ENCODE results near the gene APOD. TPM values are rescaled to one million over a fixed set of nuclear protein-coding genes. Genes with fewer than 3 reads are reported as not detected.
A peak's percentile ranks its signal among the peaks of the same experiment; 100 is the strongest.

The APOD gene
- total RNA-seq, 3 donors from 2014 or later (not counting 1 experiment from before 2014, with no cell fraction given), result not detected

DNA sequence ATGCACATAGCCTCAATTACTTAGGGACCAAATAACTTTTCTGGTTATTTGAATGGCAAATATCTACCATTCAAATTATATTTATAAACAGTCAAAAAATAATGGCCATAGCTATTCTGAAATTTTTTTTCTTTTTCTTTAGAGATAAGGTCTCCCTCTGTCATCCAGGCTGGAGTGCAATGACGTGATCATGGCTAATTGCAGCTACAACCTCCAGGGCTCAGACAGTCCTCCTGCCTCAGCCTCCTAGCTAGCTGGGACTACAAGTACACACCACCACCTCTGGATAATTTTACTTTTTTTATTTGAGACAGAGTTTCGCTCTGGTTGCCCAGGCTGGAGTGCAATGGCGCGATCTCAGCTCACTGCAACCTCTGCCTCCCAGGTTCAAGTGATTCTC lies 57.2 kb downstream of the APOD start:
- Mint-ChIP-seq H3K9me3 (no peaks in the 10 kb centered on the region), H3K4me3 (no peak overlapping the region), H3K27ac (no peak overlapping the region), H3K36me3 (no peaks in the 10 kb centered on the region), H3K4me1 (peaks cover 16 to 36% of the 10 kb centered on the region in 2 donors), H3K27me3 (ENCODE audit: low read depth in 2 of 2) (no peaks in the 10 kb centered on the region)
- TF ChIP-seq, protein P1, sequence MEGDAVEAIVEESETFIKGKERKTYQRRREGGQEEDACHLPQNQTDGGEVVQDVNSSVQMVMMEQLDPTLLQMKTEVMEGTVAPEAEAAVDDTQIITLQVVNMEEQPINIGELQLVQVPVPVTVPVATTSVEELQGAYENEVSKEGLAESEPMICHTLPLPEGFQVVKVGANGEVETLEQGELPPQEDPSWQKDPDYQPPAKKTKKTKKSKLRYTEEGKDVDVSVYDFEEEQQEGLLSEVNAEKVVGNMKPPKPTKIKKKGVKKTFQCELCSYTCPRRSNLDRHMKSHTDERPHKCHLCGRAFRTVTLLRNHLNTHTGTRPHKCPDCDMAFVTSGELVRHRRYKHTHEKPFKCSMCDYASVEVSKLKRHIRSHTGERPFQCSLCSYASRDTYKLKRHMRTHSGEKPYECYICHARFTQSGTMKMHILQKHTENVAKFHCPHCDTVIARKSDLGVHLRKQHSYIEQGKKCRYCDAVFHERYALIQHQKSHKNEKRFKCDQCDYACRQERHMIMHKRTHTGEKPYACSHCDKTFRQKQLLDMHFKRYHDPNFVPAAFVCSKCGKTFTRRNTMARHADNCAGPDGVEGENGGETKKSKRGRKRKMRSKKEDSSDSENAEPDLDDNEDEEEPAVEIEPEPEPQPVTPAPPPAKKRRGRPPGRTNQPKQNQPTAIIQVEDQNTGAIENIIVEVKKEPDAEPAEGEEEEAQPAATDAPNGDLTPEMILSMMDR (IDR thresholded peaks at IDR 0.05), result no peak
- H3K36me3 ChIP-seq (ENCODE audit: control insufficient read depth, insufficient read depth, low read length), result peaks cover 54% of the 10 kb centered on the region
- no peak for ATAC-seq
- intact Hi-C loops (cut with micrococcal nuclease), result no loop called here
- DNase-seq, result no peak
- H3K27me3 ChIP-seq (ENCODE audit: control insufficient read depth, insufficient read depth, low read length), result no peaks in the 10 kb centered on the region
- no peak overlapping the region for H3K27ac ChIP-seq (ENCODE audit: low read length)
- no peaks in the 10 kb centered on the region for H3K9me3 ChIP-seq (ENCODE audit: control insufficient read depth, insufficient read depth, low read length)
- 98% methylated on average over 2 of the region's 4 CpGs for WGBS (ENCODE audit: insufficient coverage)
- no peaks in the 10 kb centered on the region for H3K4me1 ChIP-seq (ENCODE audit: control insufficient read depth, insufficient read depth, low read length)
- H3K4me3 ChIP-seq (ENCODE audit: low read length), result no peak overlapping the region

DNA sequence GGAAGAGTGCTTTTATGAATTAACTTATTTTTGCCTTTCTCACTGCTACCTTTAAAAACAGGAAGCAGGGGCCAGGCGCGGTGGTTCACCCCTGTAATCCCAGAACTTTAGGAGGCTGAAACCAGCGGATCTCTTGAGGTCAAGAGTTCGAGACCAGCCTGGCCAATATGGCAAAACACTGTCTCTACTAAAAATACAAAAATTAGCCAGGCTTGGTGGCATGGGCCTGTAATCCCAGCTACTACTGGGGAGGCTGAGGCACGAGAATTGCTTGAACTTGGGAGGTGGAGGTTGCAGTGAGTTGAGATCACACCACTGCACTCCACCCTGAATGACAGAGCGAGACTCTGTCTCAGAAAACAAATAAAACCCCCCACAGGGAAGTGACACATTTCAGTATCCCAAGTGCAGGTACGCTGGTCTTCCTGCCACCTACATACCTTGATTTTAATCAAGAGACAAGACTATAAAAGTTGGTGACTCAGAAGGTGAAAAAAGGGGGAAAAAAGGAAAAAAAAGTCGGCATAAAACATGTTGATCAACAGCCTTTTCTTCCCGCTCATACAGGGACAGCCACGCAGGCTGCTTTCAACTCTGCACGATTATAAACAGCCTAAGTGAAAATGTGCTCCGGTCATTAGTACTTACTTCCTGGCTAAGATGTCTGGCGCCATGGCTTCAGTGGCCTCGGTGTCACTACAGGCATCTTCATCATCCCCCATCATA lies 59.4 kb downstream of the APOD start:
- H3K27ac ChIP-seq (ENCODE audit: low read length), result no peak overlapping the region
- H3K9me3 Mint-ChIP-seq, result no peaks in the 10 kb centered on the region
- intact Hi-C loops (cut with micrococcal nuclease), result loop anchor here (5.0 kb wide), 1 partner anchor 852 kb away; the partner anchor contains the start of gene LSG1

DNA sequence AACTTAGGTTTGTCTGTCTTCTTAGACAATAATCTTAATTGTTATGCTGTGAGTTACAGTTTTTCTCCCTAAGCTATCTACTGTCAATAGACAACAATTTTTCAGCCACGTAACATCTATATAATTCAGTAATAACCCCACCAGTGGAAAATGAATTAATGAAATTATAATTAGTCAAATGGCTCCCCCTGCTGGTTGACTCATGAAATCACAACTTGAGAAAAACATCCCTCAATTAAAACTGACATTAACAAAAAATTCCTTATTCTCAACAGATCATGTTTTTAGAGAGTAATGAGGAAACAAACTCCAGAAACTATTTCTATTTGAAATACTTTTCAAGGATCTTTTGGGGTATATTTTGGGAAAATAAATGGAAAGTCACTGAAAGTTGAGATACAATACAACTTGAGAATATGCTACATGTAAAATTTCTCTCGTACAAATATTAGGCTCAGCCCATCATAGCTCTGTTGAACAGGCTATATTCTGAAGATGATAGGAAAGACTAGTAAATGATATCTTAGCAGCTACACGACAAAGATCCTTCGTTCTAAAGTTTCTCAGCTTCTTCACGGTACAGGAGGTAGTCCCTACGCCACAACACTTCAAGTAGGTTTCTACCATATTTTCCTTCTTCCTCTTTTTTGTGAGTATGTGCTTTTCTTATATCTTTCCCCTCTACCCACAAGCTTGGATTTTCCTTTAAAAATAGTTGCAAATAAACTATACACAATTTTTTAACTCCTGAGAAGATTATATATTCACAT lies 61.3 kb downstream of the APOD start:
- no peak overlapping the region for H3K4me3 ChIP-seq (ENCODE audit: low read length)
- no peaks in the 10 kb centered on the region for H3K9me3 ChIP-seq (ENCODE audit: control insufficient read depth, insufficient read depth, low read length)
- Mint-ChIP-seq H3K4me1 (peaks cover 9 to 17% of the 10 kb centered on the region in 2 donors), H3K27me3 (ENCODE audit: low read depth in 2 of 2) (no peaks in the 10 kb centered on the region), H3K9me3 (no peaks in the 10 kb centered on the region), H3K4me3 (no peak overlapping the region), H3K27ac (peak overlapping the region; percentile 29 to 67), H3K36me3 (no peaks in the 10 kb centered on the region)
- no peak overlapping the region for H3K27ac ChIP-seq (ENCODE audit: low read length)
- 62% methylated on average over 5 of the region's 6 CpGs for WGBS (ENCODE audit: insufficient coverage)
- DNase-seq, result peak in 1 of 2 donors; percentile 72
- TF ChIP-seq, protein P1 (IDR thresholded peaks at IDR 0.05), result peak; percentile 95
- no peaks in the 10 kb centered on the region for H3K27me3 ChIP-seq (ENCODE audit: control insufficient read depth, insufficient read depth, low read length)
- ATAC-seq, result peak in 2 of 3 donors; percentile 33 to 59
- no peaks in the 10 kb centered on the region for H3K4me1 ChIP-seq (ENCODE audit: control insufficient read depth, insufficient read depth, low read length)
- peaks cover 55% of the 10 kb centered on the region for H3K36me3 ChIP-seq (ENCODE audit: control insufficient read depth, insufficient read depth, low read length)
- intact Hi-C loops (cut with micrococcal nuclease), result loop anchor here (1.0 to 5.0 kb wide), 3 partner anchors 20 to 850 kb away; partner anchors contain the start of genes LSG1, PPP1R2 and XXYLT1

More for the DNA sequence above, 59.4 kb downstream of the APOD start:
- Histone ChIP-seq H3K36me3 (ENCODE audit: control insufficient read depth, insufficient read depth, low read length) (peaks cover 51% of the 10 kb centered on the region), H3K4me3 (ENCODE audit: low read length) (no peak overlapping the region), H3K9me3 (ENCODE audit: control insufficient read depth, insufficient read depth, low read length) (no peaks in the 10 kb centered on the region), H3K27me3 (ENCODE audit: control insufficient read depth, insufficient read depth, low read length) (no peaks in the 10 kb centered on the region), H3K4me1 (ENCODE audit: control insufficient read depth, insufficient read depth, low read length) (no peaks in the 10 kb centered on the region)
- TF ChIP-seq, protein P1 (IDR thresholded peaks at IDR 0.05), result no peak
- peak in 1 of 2 donors; percentile 37 for DNase-seq
- H3K4me3 Mint-ChIP-seq, result no peak overlapping the region
- peak overlapping the region; percentile 20 to 68 for H3K27ac Mint-ChIP-seq
- no peaks in the 10 kb centered on the region for H3K36me3 Mint-ChIP-seq
- H3K4me1 Mint-ChIP-seq, result peaks cover 10 to 20% of the 10 kb centered on the region in 2 donors
- H3K27me3 Mint-ChIP-seq (ENCODE audit: low read depth in 2 of 2), result no peaks in the 10 kb centered on the region
- no peak for ATAC-seq
- WGBS (ENCODE audit: insufficient coverage), result 84% methylated on average over 13 of the region's 14 CpGs

Other genes with a start within 250 kb of the APOD start
- 100 to 1,000 TPM; 103 to 132 (median 128) TPM for gene ACAP2, start 140.9 kb downstream of the APOD start, total RNA-seq
- gene PPP1R2, start 40.6 kb downstream of the APOD start, total RNA-seq, result 10 to 100 TPM; 89.8 to 97.3 (median 89.9) TPM
- gene MUC20, start 137.0 kb upstream of the APOD start, total RNA-seq, result 10 to 100 TPM in 1 of 3 donors, 1 to 10 TPM in 2; 4.1 to 11.4 (median 5.9) TPM
- 1 to 10 TPM in 1 of 3 donors, under 1 TPM in 2; 0.05 to 1.7 (median 0.38) TPM for gene MUC4, start 228.0 kb upstream of the APOD start, total RNA-seq

All from natural killer cell (primary cell).